Measurements from ENCODE around the gene SCAPER. TPM values are rescaled to one million over a fixed set of nuclear protein-coding genes. Genes with fewer than 3 reads are reported as not detected.
A peak's percentile ranks its signal among the peaks of the same experiment; 100 is the strongest.
"Not testable (repeated sequence)": the region's sequence is repeated elsewhere in the genome, so short reads cannot be mapped to it uniquely, and the experiment has no call there.

Gene SCAPER
- polyA plus RNA-seq, 3 donors, result 24.0 to 28.2 (median 25.3) TPM

DNA sequence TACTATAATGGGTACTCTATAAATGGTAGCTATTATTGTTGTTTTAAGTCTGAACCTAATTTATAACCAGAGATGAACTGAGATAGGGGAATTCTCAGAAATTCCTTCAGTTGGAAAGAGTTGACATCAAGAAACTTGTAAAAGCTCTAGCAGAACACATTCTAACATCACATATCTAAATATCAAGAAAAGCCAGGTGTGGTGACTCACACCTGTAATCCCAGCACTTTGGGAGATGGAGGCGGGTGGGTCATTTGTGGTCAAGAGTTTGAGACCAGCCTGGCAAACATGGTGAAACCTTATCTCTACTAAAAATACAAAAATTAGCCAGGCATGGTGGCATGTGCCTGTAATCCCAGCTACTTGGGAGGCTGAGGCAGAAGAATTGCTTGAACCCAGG is 472.1 kb downstream of the SCAPER start:
- DNase-seq, result not testable (repeated sequence)

DNA sequence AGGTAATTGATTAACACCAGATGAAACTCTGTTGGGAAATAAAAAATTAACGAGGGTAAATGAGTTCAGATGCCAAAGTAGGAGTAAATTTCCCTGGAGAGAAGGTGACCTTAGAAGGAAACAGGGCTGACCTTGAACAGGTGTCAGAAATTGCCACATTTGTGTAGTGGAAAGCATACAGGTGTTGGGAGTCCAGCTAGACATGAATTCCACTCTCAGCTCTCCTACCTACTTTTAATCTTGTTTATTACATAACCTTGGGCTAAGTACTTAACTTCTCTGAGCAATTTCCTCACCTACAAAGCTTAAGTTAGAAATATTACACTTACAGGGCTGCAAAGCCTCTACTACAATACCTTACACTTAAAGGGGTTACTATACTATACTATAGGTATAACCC is 472.5 kb downstream of the SCAPER start:
- no peak for DNase-seq

DNA sequence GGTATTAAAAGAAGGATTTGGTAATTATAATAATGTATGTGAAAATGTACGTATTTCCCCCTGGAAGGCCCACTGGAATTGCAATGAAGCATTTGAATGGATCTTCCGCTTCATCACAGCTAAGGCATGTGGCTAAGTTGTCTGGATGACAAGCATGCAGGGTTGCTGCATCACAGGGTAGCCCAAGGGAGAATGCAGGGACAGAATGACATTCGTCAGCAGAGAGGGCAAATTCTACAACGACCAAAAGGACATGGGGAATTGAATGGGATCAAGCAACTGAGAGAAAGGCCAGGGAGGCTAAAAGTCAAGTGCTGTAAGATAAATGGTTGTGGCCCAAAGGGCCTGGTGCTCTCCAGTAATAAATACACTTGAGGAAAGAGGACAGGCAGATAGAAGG is 473.2 kb downstream of the SCAPER start:
- DNase-seq, result peak; percentile 28

DNA sequence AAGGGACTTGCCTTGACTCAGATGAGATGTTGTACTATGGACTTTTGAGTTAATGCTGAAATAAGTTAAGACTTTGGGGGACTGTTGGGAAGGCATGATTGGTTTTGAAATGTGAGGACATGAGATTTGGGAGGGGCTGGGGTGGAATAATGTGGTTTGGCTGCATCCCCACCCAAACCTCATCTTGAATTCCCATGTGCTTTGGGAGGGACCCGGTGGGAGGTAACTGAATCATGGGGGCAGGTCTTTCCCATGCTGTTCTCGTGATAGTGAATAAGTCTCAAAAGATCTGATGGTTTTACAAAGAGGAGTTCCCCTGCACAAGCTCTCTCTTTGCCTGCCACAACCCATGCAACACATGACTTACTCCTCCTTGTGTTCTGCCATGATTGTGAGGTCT is 474.4 kb downstream of the SCAPER start:
- not testable (repeated sequence) for DNase-seq

DNA sequence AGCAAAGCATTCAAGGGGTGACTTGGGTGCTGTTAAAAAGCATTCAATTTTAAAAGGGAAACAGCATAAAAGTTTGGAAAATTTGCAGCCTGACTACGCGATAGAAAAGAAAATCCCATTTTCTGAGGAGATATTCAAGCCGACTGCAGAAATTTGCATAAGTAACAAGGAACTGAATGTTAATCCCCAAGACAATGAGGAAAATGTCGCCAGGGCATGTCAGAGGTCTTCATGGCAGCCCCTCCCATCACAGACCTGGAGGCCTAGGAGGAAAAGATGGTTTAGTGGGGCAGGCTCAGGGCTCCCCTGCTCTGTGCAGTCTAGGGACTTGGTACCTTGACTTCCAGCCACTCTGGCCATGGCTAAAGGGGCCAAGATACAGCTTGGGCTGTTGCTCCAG is 475.5 kb downstream of the SCAPER start:
- DNase-seq, result no peak

DNA sequence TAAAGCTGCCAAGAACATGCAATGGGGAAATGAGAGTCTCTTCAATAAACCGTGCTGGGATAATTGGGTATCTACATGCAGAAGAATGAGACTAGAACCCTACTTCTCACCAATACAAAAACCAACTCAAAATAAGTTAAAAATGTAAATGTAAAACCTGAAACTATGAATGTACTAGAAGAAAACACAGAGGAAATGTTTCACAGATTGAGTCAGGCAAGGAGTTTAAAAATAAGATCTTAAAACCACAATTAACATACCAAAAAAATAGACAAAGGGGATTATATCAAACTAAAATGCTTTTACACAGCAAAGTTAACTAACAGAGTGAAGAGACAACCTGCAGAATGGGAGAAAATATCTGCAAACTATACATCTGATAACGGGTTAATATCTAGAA is 478.2 kb downstream of the SCAPER start:
- DNase-seq, result no peak

DNA sequence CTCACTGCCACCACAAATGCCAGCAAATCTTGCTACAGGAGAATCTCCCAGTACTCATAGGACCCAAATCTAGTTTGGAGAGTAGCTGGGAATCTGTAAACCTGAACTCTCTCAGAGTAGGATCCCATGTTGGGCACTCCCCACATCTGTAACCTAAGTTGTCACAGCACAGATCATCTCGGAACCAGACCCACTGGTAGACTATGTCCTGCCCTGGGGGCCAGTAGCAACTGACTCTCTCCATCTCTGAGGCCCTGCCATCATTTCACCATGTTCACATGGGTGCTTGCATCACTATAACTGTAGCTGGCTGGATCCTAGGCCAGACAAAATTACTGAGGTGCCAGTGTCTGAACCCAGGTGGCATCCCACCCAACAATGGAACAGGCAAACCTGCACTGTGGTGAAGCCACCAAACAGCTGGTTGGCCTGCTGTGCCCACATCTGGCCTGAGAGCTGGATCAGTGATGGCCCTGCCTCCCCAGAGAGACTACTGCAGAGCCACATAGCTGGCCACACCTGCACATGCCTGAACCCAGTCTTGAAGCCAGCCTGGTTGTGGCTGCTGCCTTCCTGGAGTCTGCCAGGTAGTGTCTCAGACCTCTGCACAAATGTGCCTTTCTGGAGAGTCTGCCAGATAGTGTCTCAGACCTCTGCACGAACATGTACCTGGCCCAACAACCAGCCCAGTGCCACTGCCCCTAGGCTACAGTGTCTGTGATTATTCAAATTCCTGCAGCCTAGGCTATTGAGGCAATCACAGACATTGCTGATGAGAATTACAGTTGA is 486.6 kb downstream of the SCAPER start:
- no peak for DNase-seq

DNA sequence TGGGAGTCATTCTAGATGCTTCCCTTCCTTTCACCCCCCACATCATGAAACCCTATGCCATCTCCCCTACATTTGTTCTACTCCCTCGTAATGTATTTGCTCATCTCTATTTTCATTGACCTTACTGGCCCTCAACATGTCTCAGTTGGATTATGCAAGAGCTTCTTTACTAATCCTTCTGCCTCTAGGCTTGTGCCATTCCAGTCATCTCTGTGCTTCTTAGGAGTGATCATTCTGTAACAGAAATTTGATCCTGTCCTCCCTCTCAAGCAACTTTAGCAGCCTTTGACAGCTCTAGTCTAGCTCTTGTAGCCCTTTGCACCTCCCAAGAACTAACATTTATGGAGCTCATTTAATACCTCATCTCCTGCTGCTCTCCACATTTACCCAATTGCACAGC is 503.9 kb downstream of the SCAPER start:
- peak; percentile 19 for DNase-seq

DNA sequence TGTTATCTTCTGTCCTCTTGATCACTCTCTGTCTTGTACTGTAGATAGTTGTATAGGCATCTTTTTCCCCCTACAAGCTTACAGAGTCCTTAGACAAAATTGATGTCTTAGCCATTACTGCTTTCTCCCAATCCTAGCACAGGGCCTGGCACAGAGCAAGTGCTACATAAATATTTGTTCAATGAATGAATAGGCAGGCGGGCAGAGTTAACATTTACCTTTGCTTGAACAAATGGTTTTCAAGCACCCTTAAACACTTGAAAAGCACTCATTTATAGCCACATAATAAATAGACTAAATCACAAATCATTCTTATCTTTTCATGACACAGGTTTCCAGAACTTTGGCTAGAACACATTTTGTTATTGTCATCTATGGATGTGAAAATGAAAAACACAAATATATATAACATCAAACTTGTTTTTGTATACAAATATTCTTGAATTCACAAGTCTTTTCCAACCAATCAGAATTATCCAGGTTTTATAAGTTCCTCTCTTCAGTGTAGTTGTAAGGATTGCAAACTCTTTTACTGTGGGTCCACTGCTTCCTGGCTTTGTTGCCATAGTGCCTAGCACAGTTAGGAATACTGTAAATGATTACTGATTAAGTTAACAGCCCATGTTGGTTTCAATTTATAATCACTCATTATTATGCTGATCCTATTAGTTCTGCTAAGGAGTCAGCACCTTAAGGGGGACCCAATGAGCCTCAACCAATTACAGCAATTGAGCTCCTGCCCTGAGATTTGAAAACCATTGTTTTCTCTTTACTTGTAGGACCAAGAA is 506.6 kb downstream of the SCAPER start:
- peak; percentile 29 for DNase-seq

DNA sequence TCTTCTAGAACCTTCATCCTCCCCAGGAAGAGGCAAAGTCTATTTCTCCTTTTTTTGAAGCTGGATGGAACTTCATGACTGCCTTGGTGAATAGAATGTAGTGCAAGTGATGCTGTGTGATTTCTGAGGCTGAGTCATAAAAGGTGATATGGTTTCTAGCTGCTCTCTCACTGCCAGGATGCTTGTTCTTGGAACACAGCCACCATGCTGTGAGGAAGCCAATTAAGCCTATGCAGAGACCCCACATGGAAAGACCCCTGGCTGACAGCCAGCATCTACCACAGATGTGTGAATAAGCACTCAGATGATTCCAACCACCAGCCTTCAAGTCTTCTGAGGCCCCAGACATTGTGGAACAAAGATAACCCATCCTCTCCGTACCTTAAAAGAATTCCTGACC is 511.5 kb downstream of the SCAPER start:
- DNase-seq, result no peak

DNA sequence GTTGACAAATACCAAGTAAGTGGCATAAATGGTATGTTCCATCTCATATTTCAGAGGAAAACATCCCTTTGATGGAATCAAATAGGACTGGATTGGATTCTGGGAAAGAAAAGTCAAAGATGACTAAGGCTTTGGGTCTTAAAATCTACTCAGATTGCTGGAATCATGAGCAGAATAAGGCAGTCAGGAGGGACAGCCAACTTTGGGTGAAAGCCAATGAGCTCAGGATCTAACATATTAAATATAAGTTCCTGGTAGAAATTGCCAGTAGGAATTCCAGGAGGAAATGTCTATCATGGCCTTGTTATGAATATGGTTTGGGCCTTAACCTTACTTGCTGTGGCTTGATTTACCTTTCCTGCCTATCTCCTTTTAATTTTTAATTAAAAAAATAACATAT is 513.3 kb downstream of the SCAPER start:
- DNase-seq, result no peak

DNA sequence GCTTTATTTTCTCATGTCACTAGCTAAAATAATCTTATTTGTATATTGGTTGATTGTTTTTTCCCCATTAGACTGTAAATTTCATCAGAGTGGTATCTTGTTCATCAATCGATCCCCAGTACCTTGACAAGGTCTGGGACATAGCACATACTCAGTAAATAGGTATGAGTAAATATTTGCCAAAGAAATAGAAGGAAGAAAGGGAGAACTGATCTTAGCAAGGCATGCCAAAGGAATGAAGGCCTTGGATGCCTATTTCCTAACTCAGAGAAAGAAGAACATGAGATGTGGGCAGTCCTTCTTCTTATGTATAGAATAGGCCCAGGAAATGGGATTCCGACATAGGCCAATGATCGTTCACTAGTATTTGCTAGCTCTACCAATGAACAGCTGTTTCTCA is 513.8 kb downstream of the SCAPER start:
- no peak for DNase-seq

DNA sequence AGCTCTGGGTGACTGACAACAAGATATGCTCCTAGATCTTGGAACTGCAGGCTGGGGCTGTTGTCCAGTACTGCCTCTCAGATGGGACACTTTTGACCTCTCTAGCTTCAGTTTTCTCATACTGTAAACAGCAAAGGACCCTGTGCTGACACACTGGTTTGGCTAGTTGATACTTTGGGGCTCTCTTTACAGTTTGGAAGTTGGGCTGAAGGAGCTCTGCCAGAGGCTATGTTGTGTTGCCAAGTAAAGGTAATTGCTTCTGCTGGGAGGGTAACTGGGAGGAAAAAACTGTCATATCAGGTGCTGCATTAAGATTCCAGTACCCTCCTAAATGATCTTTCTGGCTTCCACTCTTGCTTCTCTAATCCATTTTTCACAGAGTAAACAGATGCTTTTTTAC is 514.6 kb downstream of the SCAPER start:
- DNase-seq, result no peak

DNA sequence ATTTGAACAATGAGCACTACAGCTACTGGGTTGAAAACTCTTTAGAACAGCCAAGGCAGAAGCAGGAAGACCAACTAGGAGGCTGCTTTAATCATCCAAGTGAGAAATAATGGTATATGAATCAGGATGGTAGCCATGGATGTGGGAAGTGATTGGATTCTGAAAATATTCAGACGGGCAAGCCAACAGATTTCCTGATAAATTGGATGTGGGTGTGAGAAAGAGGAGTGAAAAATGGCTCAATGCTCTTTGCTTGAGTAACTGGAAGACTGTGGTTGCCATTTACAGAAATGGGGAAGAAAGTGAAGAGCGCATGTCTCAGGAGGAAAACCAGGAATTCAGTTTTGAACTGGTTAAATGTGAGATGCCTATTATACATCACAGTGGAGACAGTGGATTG is 518.2 kb downstream of the SCAPER start:
- DNase-seq, result no peak

DNA sequence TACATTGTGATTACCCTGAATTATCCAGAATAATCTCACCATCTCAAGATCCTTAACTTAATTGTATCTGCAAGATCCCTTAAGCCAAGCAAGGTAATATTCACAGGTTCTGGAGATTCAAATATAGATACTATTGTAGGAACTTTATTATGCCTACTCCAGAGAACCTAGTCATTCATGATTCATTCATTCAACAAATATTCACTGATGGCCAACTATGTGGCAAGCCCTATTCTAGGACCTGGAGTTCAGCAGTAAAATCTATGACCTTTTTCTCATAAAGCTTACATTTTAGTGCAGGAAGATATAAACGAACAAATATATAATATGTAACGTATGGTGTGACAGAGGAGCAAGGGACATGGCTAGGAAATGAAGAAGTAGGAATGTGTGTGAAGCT is 519.0 kb downstream of the SCAPER start:
- no peak for DNase-seq

DNA sequence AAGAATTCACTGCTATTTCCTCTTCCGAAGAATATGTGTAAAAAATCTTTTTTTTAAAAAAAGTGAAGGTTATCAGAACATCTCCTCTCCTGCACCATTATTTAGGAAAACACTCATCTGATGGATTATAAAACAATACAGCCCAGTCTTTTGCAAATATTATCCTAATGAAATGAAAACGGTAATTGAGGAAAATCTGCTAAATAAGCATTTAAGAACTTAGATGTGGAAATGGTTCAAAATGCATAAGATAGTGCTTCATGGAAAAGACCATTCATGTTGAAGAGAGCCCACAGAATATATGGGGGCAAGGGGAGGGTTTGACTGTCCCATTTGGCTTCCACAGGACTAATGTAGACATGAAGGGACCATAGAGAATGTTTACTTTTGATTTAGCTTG is 520.7 kb downstream of the SCAPER start:
- no peak for DNase-seq

DNA sequence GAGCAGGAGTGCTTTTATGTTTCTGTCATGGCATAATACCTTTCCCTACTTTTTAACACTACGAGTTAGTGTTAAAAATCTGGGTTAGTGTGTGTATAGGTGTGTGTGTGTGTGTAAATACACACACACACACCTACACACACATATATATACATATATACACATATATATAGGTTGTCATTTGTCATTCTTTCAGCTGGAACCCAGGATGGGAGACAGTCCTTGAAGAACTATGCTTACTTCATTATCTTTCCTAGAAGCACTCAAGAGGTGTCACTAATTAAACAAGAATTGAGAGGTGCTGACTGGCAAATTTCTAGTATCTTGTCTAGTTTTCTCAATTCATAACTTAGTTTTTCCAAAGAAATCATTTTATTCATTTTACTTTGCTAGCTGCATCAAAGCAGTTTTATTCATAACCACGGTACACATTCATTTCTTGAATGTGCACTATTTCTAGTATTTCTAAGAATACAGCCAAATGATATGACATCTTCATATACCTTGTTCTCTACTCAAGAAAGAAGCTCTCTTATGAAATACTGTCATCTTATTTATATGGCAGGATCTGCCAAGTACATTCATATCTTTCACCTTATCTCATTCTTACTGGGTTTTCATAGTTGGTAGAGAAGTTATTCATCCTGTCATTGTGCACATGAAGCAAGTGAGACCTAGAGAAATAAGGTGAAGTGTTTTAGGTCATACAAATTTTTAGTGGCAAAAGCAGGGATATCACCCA is 522.0 kb downstream of the SCAPER start:
- no peak for DNase-seq

DNA sequence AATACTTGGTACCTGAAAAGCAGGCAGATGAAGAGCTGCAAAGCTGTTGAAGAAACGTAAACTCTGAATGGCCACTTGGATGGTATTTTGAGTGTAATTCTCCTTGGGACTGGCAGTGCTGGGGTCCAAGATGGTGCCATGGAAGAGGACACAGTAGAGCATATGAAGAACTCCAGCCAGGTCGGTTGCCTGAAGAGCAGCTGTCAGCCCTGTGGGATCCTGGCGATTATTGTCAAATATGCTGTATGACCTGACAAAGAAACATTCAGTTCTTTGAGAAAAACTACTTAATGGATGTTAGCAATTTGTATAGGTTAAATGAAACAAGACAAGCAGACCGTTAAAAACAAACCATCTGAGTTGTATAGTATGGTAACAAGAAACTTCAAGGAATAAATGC is 523.8 kb downstream of the SCAPER start:
- no peak for DNase-seq

DNA sequence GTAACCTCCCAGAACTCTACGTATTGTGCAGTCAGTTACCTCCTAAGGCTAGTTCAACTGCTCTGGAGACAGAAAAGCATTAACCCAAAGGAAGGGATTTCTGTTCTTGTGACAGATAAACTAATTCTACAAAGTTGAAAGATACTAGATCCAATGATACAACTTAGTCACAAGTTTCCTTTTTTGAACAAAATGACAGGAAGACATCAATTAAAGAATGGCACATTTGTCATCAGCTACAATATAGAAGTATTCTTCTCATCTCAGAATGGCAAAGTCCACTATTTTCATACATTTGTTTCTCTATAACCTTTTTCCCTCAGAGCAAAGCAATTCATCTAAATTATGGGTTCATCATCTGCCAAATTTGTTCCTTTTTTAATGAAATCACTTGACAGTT is 524.9 kb downstream of the SCAPER start:
- DNase-seq, result no peak

DNA sequence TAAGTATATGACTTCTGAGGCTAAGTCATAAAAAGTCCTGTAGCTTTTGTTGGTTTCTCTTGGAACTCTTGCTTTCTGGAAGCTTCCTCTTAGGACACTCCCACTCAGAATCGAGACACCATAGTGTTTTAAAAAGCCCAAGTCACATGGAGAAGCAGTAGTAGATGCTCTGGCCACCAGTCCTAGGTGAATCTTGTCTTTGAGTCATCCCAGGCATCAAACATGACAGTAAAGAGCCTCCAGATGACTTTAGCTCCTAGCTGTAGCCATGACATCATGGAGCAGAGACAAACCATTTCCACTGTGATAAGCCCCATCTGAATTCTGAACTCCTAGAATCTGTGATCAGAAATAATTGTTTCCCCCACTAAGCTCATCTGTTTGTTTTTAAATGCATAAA is 526.4 kb downstream of the SCAPER start:
- DNase-seq, result no peak

DNA sequence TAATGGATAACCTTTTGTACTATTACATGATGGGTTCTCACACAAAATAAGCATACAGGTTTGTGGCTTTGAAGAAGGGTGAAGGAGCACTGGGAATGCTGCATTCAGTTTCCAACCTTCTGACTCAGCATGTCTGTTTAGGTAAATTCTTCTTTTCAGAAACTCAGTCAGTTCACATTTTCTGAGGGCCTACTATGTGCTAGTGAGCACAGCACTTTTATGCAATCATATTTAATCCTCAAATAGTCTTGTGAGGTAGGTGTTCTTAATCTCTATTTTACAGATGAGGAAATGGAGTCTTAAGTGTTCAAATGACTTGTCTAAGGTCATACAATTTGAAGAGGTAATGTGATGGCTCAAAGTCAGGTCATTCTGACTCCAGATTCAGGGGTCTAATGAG is 527.4 kb downstream of the SCAPER start:
- DNase-seq, result no peak

DNA sequence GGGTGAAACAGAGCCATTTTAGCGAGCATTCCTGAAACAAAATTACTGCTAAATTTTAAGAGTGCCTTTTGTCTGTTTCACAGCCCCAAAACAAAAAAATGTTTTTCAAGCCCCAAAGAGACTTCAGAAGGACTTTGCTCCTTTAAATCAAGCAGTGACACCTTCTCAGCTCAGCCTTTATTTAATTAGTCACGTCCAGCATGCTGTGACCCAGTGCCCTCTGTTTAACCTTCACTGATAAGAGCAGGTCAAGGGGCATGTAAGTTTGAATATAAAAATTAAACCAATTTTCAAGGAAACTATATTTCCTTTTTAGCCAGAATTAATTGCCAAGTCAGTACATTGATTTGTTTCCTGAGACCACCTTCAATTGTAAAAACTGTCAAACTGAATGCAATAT is 527.9 kb downstream of the SCAPER start:
- no peak for DNase-seq

DNA sequence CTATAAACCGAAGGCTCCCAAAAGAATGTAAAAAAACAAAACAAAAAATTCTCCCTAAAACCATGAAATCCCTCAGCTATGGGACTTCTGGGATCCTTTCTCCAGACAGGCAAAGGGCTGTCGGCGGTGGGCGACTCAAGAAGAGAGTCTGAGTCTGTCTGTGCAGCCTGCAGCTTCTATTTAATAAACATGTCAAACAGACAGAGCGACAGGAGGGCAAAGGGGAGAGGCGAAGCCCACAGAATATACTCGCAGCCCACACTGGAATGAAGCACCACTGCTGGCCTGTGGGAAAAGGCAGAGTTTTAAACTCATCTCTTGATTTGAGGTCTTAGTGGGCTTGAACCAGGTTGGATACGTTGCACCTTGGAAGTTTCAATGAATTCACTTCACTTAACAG is 528.3 kb downstream of the SCAPER start:
- no peak for DNase-seq

All from renal pelvis (tissue), 4 donors.